DOHH2 (cell line): ENCODE measurements around the gene ANO6.

Experiments used
- H3F3A ChIP-seq: fragments of 200-600 bp; sonication (generic), shearing (Covaris generic); 2 replicates; pipeline ENCODE4 v1.6.0; 2016; ENCODE audit warnings: antibody characterized with exemption, mild to moderate bottlenecking; ENCODE audit not compliant: control insufficient read depth, insufficient read depth
- H3K27ac ChIP-seq: fragments of 200-600 bp; sonication (generic); 2 replicates; pipeline ENCODE4 v1.5.1; 2014; ENCODE audit warnings: low read depth, mild to moderate bottlenecking, low read length, moderate library complexity
- H3K27me3 ChIP-seq: fragments of 200-600 bp; sonication (generic); 2 replicates; pipeline ENCODE4 v1.6.1; 2014; ENCODE audit warnings: mild to moderate bottlenecking, low read length, mixed read lengths; ENCODE audit not compliant: control insufficient read depth
- H3K36me3 ChIP-seq: fragments of 200-600 bp; sonication (generic); 2 replicates; pipeline ENCODE4 v1.6.1; 2014; ENCODE audit warnings: mild to moderate bottlenecking, low read length, moderate library complexity, mixed read lengths; ENCODE audit not compliant: control insufficient read depth
- H3K4me1 ChIP-seq: fragments of 200-600 bp; sonication (generic); 2 replicates; pipeline ENCODE4 v1.6.1; 2014; ENCODE audit warnings: mild to moderate bottlenecking, low read length, mixed read lengths; ENCODE audit not compliant: control insufficient read depth
- H3K4me2 ChIP-seq: fragments of 200-600 bp; sonication (generic); 2 replicates; pipeline ENCODE4 v1.6.0; 2014; ENCODE audit warnings: mild to moderate bottlenecking, low read length, moderate library complexity
- H3K4me3 ChIP-seq: fragments of 200-600 bp; sonication (generic); 2 replicates; pipeline ENCODE4 v1.5.1; 2014; ENCODE audit warnings: mild to moderate bottlenecking, low read length, mixed read lengths
- H3K79me2 ChIP-seq: fragments of 200-600 bp; sonication (generic); 2 replicates; pipeline ENCODE4 v1.6.1; 2014; ENCODE audit warnings: mild to moderate bottlenecking, low read length, mixed read lengths; ENCODE audit not compliant: control insufficient read depth
- H3K9me2 ChIP-seq: fragments of 200-600 bp; sonication (generic); replicated peaks from 2 replicates; pipeline ENCODE4 v1.6.1; 2014; ENCODE audit warnings: mild to moderate bottlenecking, low read length, mixed read lengths; ENCODE audit not compliant: control insufficient read depth
- H3K9me3 ChIP-seq: fragments of 200-600 bp; sonication (generic); 2 replicates; pipeline ENCODE4 v1.6.1; 2014; ENCODE audit warnings: antibody characterized with exemption, low read length, mixed read lengths; ENCODE audit not compliant: control insufficient read depth, insufficient read depth
- H4K20me1 ChIP-seq: fragments of 200-600 bp; sonication (generic); 2 replicates; pipeline ENCODE4 v1.6.0; 2014; ENCODE audit warnings: low read depth, mild to moderate bottlenecking, antibody characterized with exemption, low read length, moderate library complexity; ENCODE audit not compliant: control insufficient read depth, insufficient read depth
- EZH2phosphoT487 ChIP-seq: fragments of 200-600 bp; sonication (generic); IDR thresholded peaks from 2 replicates; pipeline ENCODE4 v1.6.1; 2017; ENCODE audit warnings: borderline replicate concordance, mild to moderate bottlenecking, antibody characterized with exemption, low read length, moderate library complexity, mixed read lengths
- TF ChIP-seq, protein P1 (sequence below): fragments of 200-600 bp; sonication (generic); IDR thresholded peaks from one replicate; pipeline ENCODE4 v1.5.1; 2014; ENCODE audit warnings: antibody characterized with exemption, mild to moderate bottlenecking, low read depth, low read length; ENCODE audit not compliant: poor library complexity, severe bottlenecking

The ANO6 gene

DNA sequence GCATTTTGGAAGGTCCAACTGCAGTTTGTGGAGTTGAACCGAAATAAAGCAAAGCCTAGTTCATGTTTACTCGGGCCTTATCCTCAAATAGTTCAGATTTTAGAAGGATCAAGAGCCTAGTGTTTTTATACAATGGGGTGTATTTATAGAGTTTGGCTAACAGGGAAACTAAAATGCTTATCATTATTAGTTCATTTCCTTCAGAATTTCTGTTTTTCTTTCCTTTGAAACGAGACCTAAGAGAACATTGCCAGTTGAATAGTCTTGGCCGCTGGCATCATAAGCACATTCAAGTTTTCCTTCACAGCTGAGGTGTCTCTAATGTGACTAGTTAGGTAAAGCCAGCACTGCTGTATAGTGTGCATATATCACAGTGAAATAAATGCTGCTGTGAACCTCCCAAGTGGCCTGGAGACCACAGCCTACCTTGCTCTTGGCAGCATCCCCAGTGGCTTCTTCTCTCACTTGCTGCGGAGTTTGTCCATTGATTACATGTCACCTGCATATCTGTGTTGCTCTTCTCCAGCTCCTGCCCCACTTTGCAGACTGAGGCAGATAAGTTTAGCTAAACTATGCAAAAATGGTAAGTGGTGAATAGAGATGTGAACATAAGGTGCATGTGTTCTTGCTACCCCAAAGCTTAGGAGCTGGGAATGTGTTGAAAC is 88.8 kb downstream of the ANO6 start:
- Histone ChIP-seq H3K9me2 (no peaks in the 10 kb centered on the region), H3K4me3 (no peak overlapping the region), H3K4me2 (no peak overlapping the region), H3K4me1 (no peaks in the 10 kb centered on the region), H3K27ac (no peak overlapping the region), H3K79me2 (no peaks in the 10 kb centered on the region), H3F3A (no peaks in the 10 kb centered on the region), H3K27me3 (no peaks in the 10 kb centered on the region), H3K36me3 (peaks cover 7% of the 10 kb centered on the region), H4K20me1 (no peaks in the 10 kb centered on the region), H3K9me3 (no peaks in the 10 kb centered on the region)
- no peak for TF ChIP-seq EZH2phosphoT487
- TF ChIP-seq, protein P1, sequence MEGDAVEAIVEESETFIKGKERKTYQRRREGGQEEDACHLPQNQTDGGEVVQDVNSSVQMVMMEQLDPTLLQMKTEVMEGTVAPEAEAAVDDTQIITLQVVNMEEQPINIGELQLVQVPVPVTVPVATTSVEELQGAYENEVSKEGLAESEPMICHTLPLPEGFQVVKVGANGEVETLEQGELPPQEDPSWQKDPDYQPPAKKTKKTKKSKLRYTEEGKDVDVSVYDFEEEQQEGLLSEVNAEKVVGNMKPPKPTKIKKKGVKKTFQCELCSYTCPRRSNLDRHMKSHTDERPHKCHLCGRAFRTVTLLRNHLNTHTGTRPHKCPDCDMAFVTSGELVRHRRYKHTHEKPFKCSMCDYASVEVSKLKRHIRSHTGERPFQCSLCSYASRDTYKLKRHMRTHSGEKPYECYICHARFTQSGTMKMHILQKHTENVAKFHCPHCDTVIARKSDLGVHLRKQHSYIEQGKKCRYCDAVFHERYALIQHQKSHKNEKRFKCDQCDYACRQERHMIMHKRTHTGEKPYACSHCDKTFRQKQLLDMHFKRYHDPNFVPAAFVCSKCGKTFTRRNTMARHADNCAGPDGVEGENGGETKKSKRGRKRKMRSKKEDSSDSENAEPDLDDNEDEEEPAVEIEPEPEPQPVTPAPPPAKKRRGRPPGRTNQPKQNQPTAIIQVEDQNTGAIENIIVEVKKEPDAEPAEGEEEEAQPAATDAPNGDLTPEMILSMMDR = no peak

DNA sequence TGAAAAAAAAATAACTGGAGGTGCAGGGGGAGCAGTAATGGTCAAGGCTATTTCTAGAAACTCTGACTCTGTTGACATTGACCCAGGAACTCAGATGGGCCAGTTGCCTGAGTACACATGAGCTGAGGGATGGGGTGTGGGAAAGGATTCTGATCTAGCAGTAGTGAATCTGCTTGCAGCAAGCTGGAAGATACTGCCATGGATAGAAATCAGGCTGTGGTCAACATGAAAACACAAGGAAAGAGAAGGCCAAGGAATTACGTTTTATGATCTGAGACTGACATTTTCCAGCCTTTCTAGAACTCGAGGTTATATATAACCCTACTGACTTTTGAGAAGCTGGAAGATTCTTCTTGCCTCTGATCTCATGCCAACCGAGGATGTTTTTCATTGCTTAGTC is 90.0 kb downstream of the ANO6 start:
- no peaks in the 10 kb centered on the region for H3K9me2 ChIP-seq
- peaks cover 7% of the 10 kb centered on the region for H3K36me3 ChIP-seq
- H4K20me1 ChIP-seq = no peaks in the 10 kb centered on the region
- no peaks in the 10 kb centered on the region for H3K9me3 ChIP-seq
- no peaks in the 10 kb centered on the region for H3K4me1 ChIP-seq
- no peaks in the 10 kb centered on the region for H3F3A ChIP-seq
- H3K4me2 ChIP-seq = no peak overlapping the region
- H3K4me3 ChIP-seq = no peak overlapping the region
- no peaks in the 10 kb centered on the region for H3K79me2 ChIP-seq
- TF ChIP-seq, protein P1 = no peak
- TF ChIP-seq EZH2phosphoT487 = no peak
- no peak overlapping the region for H3K27ac ChIP-seq
- H3K27me3 ChIP-seq = no peaks in the 10 kb centered on the region

DNA sequence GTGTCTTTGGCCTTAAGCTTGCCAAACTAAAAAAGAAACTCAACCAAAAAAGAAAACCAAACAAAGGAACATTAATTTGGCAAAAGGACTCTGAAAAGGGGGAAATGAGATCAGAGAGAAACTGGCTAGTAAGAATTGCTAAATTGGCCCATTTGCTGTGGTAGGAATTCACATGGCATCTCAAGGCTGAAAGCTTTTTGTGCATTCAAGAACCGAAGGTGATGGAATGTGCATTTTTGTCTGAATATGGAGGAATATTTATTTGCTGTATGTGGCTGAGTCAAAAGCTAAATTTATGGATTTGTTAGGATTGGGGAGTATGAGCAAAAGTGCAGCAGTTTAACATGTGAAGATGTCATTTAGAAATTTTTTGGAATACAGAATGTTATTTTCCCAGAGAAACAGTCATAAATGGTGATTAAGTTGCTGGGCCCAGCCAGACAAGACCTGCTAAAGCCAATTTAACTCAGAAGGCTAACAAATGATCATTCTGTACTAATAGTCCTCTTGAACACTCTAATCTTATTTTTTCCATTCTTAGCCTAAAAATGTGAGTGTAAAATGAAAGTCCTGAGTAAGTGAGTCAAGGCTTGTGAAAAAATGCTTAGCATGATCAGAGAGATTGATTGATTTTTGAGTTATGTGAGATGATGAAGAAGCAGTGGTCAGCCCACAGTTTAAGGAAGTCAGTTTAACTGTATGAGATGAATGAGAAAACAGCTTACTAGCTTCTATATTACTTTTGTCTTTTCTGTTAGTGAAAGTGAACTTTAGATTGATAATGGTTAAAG is 94.1 kb downstream of the ANO6 start:
- Histone ChIP-seq H3K9me3 (no peaks in the 10 kb centered on the region), H3K9me2 (no peaks in the 10 kb centered on the region), H3K27ac (no peak overlapping the region), H4K20me1 (no peaks in the 10 kb centered on the region), H3K27me3 (no peaks in the 10 kb centered on the region), H3K4me2 (no peak overlapping the region), H3K4me3 (no peak overlapping the region), H3K36me3 (peaks cover 2% of the 10 kb centered on the region; the same call in 1 of the 2 replicates), H3K4me1 (no peaks in the 10 kb centered on the region), H3K79me2 (no peaks in the 10 kb centered on the region), H3F3A (no peaks in the 10 kb centered on the region)
- TF ChIP-seq EZH2phosphoT487 = no peak
- TF ChIP-seq, protein P1 = no peak
